NCI-H345 (cell line): ENCODE measurements around the gene TMEM234.

ENCODE experiments used
- DNase-seq: peaks from one replicate; lab custom pipeline; 2025; lab: John Stamatoyannopoulos, UW

TMEM234 gene

GRCh38 chr1:32199717-32200072 is 22.5 kb downstream of the TMEM234 start:
- peak; percentile 45 for DNase-seq

GRCh38 chr1:32199043-32199716 is 23.0 kb downstream of the TMEM234 start:
- no peak for DNase-seq

- no peak for DNase-seq
Observed at GRCh38 chr1:32198237-32199042, 23.7 kb downstream of the TMEM234 start.

GRCh38 chr1:32197837-32198236 is 24.3 kb downstream of the TMEM234 start:
- no peak for DNase-seq

- DNase-seq: no peak
Observed at GRCh38 chr1:32197074-32197473, 25.1 kb downstream of the TMEM234 start.

- DNase-seq: no peak
Observed at GRCh38 chr1:32195972-32196823, 26.0 kb downstream of the TMEM234 start.

- DNase-seq: no peak
Observed at GRCh38 chr1:32195531-32195930, 26.6 kb downstream of the TMEM234 start.

GRCh38 chr1:32194984-32195383 is 27.2 kb downstream of the TMEM234 start:
- DNase-seq: no peak

- no peak for DNase-seq
Observed at GRCh38 chr1:32192220-32192948, 29.8 kb downstream of the TMEM234 start.

GRCh38 chr1:32187850-32188249 is 34.3 kb downstream of the TMEM234 start:
- DNase-seq: no peak

GRCh38 chr1:32186491-32186890 is 35.7 kb downstream of the TMEM234 start:
- DNase-seq: no peak

- DNase-seq: no peak
Observed at GRCh38 chr1:32186077-32186476, 36.1 kb downstream of the TMEM234 start.

- no peak for DNase-seq
Observed at GRCh38 chr1:32184650-32185049, 37.5 kb downstream of the TMEM234 start.

GRCh38 chr1:32182060-32182459 is 40.1 kb downstream of the TMEM234 start:
- no peak for DNase-seq

- DNase-seq: no peak
Observed at GRCh38 chr1:32181563-32181962, 40.6 kb downstream of the TMEM234 start.

GRCh38 chr1:32181065-32181464 is 41.1 kb downstream of the TMEM234 start:
- no peak for DNase-seq

- DNase-seq: peak; percentile 10
Observed at GRCh38 chr1:32180186-32181060, 41.7 kb downstream of the TMEM234 start.

GRCh38 chr1:32179443-32180185 is 42.5 kb downstream of the TMEM234 start, which contains the start of gene TXLNA:
Gene TXLNA (plus strand): TSS chr1:32179675. CDS start chr1:32180346, 671 bp downstream.
- peak; percentile 93 for DNase-seq

- DNase-seq: no peak
Observed at GRCh38 chr1:32179193-32179442, 43.0 kb downstream of the TMEM234 start.
